Measurements from ENCODE around the gene PLEKHA7.

The PLEKHA7 gene

DNA sequence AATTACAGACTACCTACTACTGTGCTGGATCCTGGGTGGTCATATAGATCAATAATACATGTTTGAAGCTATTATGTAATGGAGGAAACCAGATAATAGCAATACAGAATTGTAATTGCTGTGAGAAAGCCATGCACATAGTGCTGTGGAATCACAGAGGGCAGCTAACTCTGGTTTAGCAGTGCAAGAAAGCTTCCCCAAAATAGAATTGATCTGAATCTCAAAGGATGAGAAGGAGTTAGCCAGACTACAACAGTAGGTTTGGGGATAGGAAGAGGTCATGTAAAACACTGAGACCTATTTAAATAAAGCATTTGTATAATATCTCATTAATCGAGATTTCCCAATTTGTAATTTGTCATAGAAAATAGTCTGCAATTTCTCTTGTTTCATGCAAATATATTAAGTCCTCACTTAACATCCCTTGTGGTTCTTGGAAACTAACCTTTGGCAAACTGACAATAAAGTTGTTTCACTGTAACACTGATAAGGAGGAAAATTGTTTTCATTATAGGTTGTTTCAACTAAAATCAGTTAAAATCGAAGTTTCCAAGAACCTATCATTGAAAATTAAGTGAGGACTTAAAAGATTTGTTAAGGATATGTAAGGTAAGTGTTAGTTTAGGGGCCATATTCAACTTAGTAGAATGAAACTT is 268.1 kb downstream of the PLEKHA7 start:
- DNase-seq (ENCODE audit: extremely low read depth, insufficient read length): no peak
- H3K27me3 ChIP-seq (replicated peaks; ENCODE audit: control insufficient read depth, insufficient read depth, low read length): no peaks in the 10 kb centered on the region
- H3K36me3 ChIP-seq (ENCODE audit: control insufficient read depth, insufficient read depth, low read length): peaks cover 15% of the 10 kb centered on the region
- TF ChIP-seq, protein P1, sequence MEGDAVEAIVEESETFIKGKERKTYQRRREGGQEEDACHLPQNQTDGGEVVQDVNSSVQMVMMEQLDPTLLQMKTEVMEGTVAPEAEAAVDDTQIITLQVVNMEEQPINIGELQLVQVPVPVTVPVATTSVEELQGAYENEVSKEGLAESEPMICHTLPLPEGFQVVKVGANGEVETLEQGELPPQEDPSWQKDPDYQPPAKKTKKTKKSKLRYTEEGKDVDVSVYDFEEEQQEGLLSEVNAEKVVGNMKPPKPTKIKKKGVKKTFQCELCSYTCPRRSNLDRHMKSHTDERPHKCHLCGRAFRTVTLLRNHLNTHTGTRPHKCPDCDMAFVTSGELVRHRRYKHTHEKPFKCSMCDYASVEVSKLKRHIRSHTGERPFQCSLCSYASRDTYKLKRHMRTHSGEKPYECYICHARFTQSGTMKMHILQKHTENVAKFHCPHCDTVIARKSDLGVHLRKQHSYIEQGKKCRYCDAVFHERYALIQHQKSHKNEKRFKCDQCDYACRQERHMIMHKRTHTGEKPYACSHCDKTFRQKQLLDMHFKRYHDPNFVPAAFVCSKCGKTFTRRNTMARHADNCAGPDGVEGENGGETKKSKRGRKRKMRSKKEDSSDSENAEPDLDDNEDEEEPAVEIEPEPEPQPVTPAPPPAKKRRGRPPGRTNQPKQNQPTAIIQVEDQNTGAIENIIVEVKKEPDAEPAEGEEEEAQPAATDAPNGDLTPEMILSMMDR (IDR thresholded peaks at IDR 0.05; ENCODE audit: insufficient read depth, low read length, poor library complexity, severe bottlenecking): no peak
- H3K4me3 ChIP-seq (replicated peaks; ENCODE audit: low read depth, low read length): no peak overlapping the region

DNA sequence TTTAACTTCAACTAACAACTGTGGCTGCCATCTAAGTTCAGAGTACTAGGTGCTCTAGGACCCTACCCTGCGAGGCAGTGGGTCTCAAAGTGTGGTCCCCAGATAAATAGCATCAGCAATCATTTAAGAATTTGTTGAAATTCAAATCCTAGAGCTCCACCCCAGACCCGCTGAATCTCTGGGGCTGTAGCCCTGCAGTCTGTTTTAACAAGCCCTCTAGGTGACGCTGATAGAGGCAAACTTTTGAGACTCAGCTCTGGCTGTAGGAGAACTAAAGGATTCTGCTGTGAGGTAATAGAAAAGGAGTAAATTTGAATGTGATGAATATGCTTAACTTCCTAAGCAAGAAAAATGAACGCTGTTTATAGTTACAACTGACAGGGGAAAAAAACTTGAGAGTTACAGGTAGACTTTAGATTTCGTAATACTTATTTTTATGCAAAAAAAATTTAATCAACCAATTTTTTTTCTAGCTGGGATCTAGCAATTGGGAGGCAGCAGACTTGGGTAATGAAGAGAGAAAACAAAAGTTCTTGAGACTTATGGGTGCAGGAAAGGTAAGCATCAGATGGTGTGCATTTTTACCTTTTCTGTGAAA is 270.0 kb downstream of the PLEKHA7 start:
- no peak for DNase-seq (ENCODE audit: extremely low read depth, insufficient read length)
- Histone ChIP-seq H3K27me3 (replicated peaks; ENCODE audit: control insufficient read depth, insufficient read depth, low read length) (no peaks in the 10 kb centered on the region), H3K4me3 (replicated peaks; ENCODE audit: low read depth, low read length) (no peak overlapping the region), H3K36me3 (ENCODE audit: control insufficient read depth, insufficient read depth, low read length) (peaks cover 6% of the 10 kb centered on the region)
- TF ChIP-seq, protein P1 (IDR thresholded peaks at IDR 0.05; ENCODE audit: insufficient read depth, low read length, poor library complexity, severe bottlenecking): no peak

DNA sequence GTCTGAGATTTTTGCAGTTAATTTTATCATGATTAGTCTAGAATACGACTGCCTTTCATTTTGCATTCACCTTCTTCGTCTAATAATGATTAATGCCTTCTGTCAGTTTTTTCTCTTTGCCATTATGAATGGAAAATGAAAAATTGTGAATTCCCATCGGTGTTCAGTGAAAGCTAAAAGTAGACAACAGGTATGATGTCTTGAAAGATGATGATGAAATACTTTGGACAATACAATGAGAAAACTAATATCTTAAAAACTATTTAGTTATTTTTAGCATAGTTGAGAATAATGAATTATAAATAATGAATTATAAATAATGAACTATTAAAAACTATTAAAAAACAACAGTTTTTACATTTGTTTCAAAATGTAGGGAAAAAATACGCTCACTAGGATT is 270.7 kb downstream of the PLEKHA7 start:
- Histone ChIP-seq H3K4me3 (replicated peaks; ENCODE audit: low read depth, low read length) (no peak overlapping the region), H3K27me3 (replicated peaks; ENCODE audit: control insufficient read depth, insufficient read depth, low read length) (no peaks in the 10 kb centered on the region), H3K36me3 (ENCODE audit: control insufficient read depth, insufficient read depth, low read length) (peaks cover 6% of the 10 kb centered on the region)
- TF ChIP-seq, protein P1 (IDR thresholded peaks at IDR 0.05; ENCODE audit: insufficient read depth, low read length, poor library complexity, severe bottlenecking): no peak
- DNase-seq (ENCODE audit: extremely low read depth, insufficient read length): no peak

DNA sequence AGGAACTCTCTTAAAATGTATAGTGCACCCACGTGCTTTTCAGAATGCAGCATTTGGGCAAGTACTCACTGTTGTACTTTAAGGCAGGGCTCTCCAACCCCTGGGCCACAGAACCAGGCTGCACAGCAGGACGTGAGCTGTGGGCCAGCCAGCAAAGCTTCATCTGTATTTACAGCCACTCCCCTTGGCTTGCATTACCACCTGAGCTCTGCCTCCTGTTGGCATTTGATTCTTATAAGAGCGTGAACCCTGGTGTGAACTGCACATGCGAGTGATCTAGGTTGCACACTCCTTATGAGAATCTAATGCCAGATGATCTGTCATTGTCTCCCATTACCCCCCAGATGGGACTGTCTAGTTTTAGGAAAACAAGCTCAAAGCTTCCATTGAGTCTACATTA is 272.7 kb downstream of the PLEKHA7 start:
- Histone ChIP-seq H3K36me3 (ENCODE audit: control insufficient read depth, insufficient read depth, low read length) (peaks cover 3% of the 10 kb centered on the region), H3K4me3 (replicated peaks; ENCODE audit: low read depth, low read length) (0 out of 2 replicates have a peak overlapping the region, but pooled peaks have one; percentile 2), H3K27me3 (replicated peaks; ENCODE audit: control insufficient read depth, insufficient read depth, low read length) (no peaks in the 10 kb centered on the region)
- no peak for DNase-seq (ENCODE audit: extremely low read depth, insufficient read length)
- TF ChIP-seq, protein P1 (IDR thresholded peaks at IDR 0.05; ENCODE audit: insufficient read depth, low read length, poor library complexity, severe bottlenecking): no peak

DNA sequence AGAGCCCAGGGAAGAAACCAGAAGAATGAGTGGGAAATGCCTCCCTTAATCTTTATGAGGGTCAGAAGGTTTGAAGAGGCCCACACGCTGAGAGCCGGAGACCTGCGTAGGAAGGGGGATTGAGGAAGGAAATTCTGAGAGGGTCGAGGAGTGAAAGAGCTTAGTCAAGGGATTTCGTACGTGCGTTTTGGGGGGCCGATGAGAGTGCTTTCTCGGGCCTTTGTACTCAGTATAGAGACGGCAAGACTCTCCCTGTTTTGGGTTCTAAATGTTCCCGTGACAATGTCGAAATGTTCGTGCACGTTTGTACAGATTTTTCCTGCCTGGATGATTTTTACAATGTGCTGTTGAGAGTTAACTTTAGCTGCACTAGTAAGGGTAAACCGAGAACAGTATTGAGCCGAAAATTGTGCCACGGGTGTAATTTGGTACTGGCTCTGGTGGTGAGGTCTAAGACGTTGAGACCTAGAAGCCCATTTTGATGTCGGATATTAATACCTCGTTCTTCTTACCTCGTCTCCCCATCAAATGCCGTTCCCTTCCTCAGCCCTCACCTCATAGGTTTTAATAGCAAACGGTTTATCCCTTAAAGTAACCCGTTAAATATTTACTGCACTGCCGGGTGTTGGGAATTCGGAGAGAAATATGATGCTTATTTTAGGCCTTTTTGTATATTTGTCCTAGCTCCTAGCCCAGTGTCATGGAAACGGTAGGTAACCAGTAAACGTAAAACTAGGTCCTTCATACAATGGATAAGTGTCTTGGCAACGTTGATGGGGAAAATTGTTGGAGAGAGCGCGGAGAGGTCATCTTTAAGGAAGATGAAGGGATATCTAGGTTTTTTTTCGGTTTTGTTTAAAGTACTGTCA is 275.0 kb downstream of the PLEKHA7 start:
- peak overlapping the region; percentile 90 for H3K4me3 ChIP-seq (replicated peaks; ENCODE audit: low read depth, low read length)
- no peaks in the 10 kb centered on the region for H3K27me3 ChIP-seq (replicated peaks; ENCODE audit: control insufficient read depth, insufficient read depth, low read length)
- no peak for DNase-seq (ENCODE audit: extremely low read depth, insufficient read length)
- TF ChIP-seq, protein P1 (IDR thresholded peaks at IDR 0.05; ENCODE audit: insufficient read depth, low read length, poor library complexity, severe bottlenecking): no peak
- H3K36me3 ChIP-seq (ENCODE audit: control insufficient read depth, insufficient read depth, low read length): peaks cover 3% of the 10 kb centered on the region

Measured in GM06990 (cell line).